ENCODE measurements around the gene ATP2A1.
A peak's percentile ranks its signal among the peaks of the same experiment; 100 is the strongest.
"Not testable (repeated sequence)": the region's sequence is repeated elsewhere in the genome, so short reads cannot be mapped to it uniquely, and the experiment has no call there.

Gene ATP2A1

DNA sequence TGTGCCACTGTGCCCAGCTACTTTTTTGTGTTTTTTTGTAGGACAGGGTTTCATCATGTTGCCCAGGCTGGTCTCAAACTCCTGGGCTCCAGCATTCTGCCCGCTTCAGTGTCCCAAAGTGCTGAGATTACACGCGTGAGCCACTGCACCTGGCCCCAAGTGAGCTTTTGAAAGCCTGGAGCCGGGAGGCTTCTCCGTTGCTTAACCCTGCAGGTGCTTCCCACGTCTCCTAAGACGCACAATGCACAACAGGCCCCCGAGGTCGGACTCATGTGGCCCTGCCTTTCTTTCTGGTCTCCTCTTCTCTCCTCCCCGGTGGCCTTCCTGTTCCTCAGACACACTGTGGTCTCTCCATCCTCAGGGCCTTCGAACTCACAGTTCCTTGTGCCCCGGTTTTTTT lies 34.3 kb downstream of the ATP2A1 start:
- H3K36me3 ChIP-seq (ENCODE audit: insufficient read depth, low read length): peaks cover 28% of the 10 kb centered on the region
- no peaks in the 10 kb centered on the region for H3K27me3 ChIP-seq (ENCODE audit: insufficient read depth, low read length)

DNA sequence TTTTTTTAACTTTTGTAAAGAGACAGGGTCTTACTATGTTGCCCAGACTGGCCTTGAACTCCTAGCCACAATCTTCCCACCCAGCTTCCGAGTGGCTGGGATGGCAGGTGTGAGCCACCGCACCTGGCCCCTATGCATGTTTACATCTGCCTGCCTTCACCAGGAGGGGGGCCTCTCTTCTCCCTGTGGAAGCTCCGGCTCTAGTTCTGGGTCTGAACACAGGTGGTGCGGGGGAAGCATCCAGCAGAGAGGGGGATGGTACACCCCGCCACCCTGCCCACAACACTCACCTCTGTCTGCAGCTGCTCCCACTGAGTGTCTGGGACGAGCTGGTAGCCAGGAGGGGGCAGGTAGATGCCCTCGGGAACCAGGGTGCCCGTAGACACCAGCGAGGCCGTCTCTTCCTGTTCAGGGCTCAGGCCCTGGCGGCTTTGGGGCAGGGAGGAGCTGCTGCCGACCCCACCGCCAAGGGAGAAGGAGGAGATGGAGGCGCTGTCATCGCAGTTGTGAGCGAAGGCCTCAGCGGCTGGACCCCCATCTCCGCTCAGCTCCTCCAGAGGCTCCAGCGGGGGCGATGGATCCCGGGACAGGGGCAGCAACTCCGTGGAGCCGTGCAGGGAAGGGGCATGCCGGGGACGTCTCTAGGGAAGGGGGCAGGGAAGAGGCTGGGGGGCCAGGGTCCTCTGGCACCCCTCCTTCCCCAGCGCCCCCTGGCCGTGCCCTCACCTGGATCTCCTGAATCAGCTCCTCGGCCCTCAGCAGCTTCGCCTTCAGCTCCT lies 35.8 kb downstream of the ATP2A1 start:
- no peaks in the 10 kb centered on the region for H3K27me3 ChIP-seq (ENCODE audit: insufficient read depth, low read length)
- H3K4me1 ChIP-seq (ENCODE audit: insufficient read depth, low read length): no peaks in the 10 kb centered on the region
- no peak overlapping the region for H2AFZ ChIP-seq (ENCODE audit: low read depth, low read length)
- peaks cover 32% of the 10 kb centered on the region for H3K36me3 ChIP-seq (ENCODE audit: insufficient read depth, low read length)
- H3K9me3 ChIP-seq (ENCODE audit: low read length): no peaks in the 10 kb centered on the region
- H3K4me3 ChIP-seq (ENCODE audit: low read length): no peak overlapping the region

More for the DNA sequence above, 34.3 kb downstream of the ATP2A1 start:
- Histone ChIP-seq H2AFZ (ENCODE audit: low read depth, low read length) (no peak overlapping the region), H3K4me1 (ENCODE audit: insufficient read depth, low read length) (no peaks in the 10 kb centered on the region), H3K9me3 (ENCODE audit: low read length) (no peaks in the 10 kb centered on the region), H3K4me3 (ENCODE audit: low read length) (no peak overlapping the region)

DNA sequence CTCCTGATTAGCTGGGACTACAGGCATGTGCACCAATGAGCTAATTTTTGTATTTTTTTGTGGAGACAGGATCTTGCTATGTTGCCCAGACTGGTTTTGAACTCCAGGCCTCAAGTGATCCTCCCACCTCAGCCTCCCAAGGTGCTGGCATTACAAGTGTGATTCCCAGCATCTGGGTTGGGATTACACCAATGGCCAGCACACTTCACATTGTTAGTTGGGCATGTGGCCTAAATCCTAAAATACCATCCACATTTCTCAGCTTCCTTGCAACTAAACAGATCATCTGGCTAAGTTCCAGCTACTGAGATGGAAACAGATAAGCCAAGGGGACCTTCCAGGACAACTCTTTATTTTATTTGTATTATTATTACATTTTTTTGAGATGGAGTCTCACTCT lies 36.9 kb downstream of the ATP2A1 start:
- no peak overlapping the region for H3K4me3 ChIP-seq (ENCODE audit: low read length)
- no peaks in the 10 kb centered on the region for H3K9me3 ChIP-seq (ENCODE audit: low read length)
- H3K27me3 ChIP-seq (ENCODE audit: insufficient read depth, low read length): no peaks in the 10 kb centered on the region
- H3K4me1 ChIP-seq (ENCODE audit: insufficient read depth, low read length): no peaks in the 10 kb centered on the region
- peaks cover 32% of the 10 kb centered on the region for H3K36me3 ChIP-seq (ENCODE audit: insufficient read depth, low read length)
- no peak overlapping the region for H2AFZ ChIP-seq (ENCODE audit: low read depth, low read length)

DNA sequence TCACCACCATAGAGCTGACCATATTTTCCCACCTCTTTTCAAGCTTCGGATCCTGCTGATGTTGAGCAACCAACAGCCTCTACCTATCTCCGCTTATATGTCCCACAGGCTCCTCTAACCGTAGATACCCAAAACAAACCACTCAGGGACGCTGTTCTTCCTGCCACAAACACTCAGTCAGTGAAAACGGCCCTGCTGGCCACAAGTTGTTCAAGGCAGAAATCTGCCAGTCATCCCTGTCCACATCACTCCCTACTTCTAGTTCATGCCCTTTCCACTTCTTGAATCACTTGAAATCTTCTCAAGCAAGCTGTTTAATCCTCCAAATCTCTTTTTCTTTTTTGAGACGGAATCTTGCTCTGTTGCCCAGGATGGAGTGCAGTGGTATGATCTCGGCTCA lies 38.8 kb downstream of the ATP2A1 start:
- no peaks in the 10 kb centered on the region for H3K4me1 ChIP-seq (ENCODE audit: insufficient read depth, low read length)
- H3K27me3 ChIP-seq (ENCODE audit: insufficient read depth, low read length): no peaks in the 10 kb centered on the region
- H3K9me3 ChIP-seq (ENCODE audit: low read length): no peaks in the 10 kb centered on the region
- H3K4me3 ChIP-seq (ENCODE audit: low read length): no peak overlapping the region
- peaks cover 27% of the 10 kb centered on the region for H3K36me3 ChIP-seq (ENCODE audit: insufficient read depth, low read length)
- H2AFZ ChIP-seq (ENCODE audit: low read depth, low read length): no peak overlapping the region

DNA sequence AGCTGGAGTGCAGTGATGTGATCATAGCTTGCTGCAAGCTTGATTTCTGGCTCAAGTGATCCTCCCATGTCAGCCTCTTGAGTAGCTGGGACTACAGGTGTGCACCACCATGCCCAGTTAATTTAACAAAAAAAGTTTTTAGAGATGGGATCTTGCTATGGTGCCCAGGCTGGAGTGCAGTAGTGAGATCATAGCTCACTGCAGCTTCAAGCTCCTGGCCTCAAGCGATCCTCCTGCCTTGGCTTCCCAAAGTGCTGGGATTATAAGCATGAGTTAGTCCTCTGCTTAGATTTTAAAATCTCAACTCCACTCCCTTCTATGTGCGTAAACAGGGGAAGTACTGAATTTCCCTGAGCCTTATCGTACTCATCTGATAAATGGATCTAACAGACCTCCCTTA lies 40.4 kb downstream of the ATP2A1 start:
- H3K36me3 ChIP-seq (ENCODE audit: insufficient read depth, low read length): peaks cover 27% of the 10 kb centered on the region
- no peak overlapping the region for H2AFZ ChIP-seq (ENCODE audit: low read depth, low read length)
- H3K9me3 ChIP-seq (ENCODE audit: low read length): no peaks in the 10 kb centered on the region
- H3K27me3 ChIP-seq (ENCODE audit: insufficient read depth, low read length): no peaks in the 10 kb centered on the region
- H3K4me3 ChIP-seq (ENCODE audit: low read length): no peak overlapping the region
- H3K4me1 ChIP-seq (ENCODE audit: insufficient read depth, low read length): no peaks in the 10 kb centered on the region

DNA sequence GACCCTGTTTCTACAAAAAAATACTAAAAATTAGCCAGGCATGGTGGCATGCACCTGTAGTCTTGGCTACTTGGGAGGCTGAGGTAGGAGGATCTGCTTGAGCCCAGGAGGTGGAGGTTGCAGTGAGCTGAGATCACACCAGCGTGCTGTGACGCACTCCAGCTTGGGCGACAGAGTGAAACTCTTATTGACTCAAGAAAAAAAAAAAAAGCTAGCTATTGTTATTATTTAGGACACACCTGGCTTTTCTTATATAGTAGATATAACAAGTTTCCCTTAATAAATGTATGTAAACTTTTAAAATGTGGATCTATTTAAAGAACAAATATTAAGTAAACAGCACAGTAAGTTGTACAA lies 44.9 kb downstream of the ATP2A1 start:
- Histone ChIP-seq H3K4me3 (ENCODE audit: low read length) (no peak overlapping the region), H3K27me3 (ENCODE audit: insufficient read depth, low read length) (no peaks in the 10 kb centered on the region), H3K4me1 (ENCODE audit: insufficient read depth, low read length) (no peaks in the 10 kb centered on the region), H3K9me3 (ENCODE audit: low read length) (no peaks in the 10 kb centered on the region), H2AFZ (ENCODE audit: low read depth, low read length) (no peak overlapping the region), H3K36me3 (ENCODE audit: insufficient read depth, low read length) (peaks cover 7% of the 10 kb centered on the region)

DNA sequence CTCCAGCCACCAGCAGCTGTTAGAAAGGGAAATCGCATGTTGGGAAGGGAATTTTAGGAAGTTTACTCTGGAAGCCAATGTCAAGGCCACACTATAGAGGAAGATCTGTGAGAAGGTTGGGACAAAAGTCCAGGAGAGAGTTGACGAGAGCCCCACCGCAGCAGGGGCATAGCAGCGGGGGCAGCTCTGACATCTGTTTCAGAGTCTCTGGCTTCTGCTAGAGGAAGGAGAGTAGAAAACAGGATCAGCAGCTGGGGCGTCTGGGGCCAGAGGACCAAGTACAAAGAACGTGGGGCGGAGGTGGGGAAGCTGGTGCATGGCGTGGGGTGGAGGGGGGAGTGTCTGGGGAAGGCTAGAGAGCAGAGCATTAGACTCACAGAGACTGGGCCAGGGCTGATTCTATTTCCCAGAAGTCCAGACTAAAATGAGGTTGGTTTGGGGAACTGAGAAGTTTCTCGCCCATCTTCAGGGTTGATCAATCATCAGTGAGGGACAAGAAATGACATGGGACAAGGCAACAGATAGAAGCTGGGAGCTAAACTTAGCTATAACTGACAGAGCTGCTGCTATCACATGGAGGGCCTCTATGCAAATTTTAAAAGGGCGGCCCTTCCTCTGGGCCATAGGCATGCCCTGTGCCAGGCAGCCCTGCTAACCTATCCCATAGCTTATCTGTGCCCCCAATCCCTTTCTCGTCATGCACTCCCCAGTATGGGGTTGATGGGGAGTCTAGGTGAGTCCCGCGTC lies 45.5 kb downstream of the ATP2A1 start:
- no peaks in the 10 kb centered on the region for H3K9me3 ChIP-seq (ENCODE audit: low read length)
- H3K4me1 ChIP-seq (ENCODE audit: insufficient read depth, low read length): no peaks in the 10 kb centered on the region
- H3K36me3 ChIP-seq (ENCODE audit: insufficient read depth, low read length): peaks cover 5% of the 10 kb centered on the region
- H2AFZ ChIP-seq (ENCODE audit: low read depth, low read length): no peak overlapping the region
- H3K4me3 ChIP-seq (ENCODE audit: low read length): peak overlapping the region; percentile 57
- H3K27me3 ChIP-seq (ENCODE audit: insufficient read depth, low read length): no peaks in the 10 kb centered on the region

DNA sequence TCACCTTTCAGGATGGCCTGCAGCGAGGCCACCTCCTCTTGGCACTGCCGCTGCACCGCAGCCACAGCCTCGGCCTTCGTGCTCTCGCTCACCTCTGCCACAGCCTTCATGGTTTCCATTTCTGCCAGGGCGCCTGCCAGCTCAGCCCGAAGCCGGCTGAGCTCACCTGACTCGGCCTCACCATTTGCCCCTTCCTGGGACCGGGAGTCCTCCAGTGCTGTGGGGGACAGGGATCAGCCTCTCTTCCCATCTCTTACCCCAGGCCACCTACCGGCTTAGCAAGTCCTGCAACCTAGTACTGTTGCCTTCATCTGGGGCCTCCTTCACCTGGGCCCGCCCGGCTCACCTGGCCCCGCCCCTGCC lies 46.1 kb downstream of the ATP2A1 start:
- H3K27me3 ChIP-seq (ENCODE audit: insufficient read depth, low read length): no peaks in the 10 kb centered on the region
- H3K4me3 ChIP-seq (ENCODE audit: low read length): peak overlapping the region; percentile 57
- H3K4me1 ChIP-seq (ENCODE audit: insufficient read depth, low read length): no peaks in the 10 kb centered on the region
- peak overlapping the region; percentile 97 for H2AFZ ChIP-seq (ENCODE audit: low read depth, low read length)
- H3K36me3 ChIP-seq (ENCODE audit: insufficient read depth, low read length): peaks cover 3% of the 10 kb centered on the region
- H3K9me3 ChIP-seq (ENCODE audit: low read length): no peaks in the 10 kb centered on the region

DNA sequence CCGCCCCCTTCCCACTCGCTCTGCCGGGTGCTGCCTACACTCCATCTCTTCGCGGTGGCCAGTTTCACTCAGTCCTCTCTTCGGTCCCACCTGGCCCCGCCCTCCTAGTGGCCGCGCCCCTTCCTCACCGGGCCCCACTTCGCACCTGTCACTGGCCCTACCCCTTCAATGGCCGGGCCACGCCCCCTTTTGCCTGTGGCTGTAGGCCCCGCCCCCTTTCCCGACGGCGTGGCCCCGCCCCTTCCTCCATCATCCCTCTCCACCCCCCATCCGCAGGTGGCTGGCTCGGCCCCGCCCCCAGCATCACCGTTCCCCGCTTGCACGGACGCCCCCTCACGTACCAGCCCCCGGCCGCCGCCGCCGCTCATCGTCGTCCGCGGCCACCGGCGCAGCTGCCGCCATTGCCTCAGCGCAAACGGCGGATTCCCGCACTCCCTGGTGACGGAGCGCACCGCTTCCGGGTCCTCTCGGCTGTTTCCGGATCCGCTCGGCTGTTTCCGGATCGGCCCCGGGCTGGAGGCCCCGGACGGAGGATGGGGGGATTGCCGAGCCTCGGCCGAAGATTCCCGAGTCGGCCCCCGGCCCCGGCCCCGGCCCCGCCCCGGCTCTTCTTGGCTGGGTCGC lies 46.6 kb downstream of the ATP2A1 start, which contains the start of gene RABEP2:
Gene RABEP2, minus strand, starts transcription at position 477 of the 624 bp plus-strand sequence. Its CDS starts 75 bp downstream, at position 402.
- H3K9me3 ChIP-seq (ENCODE audit: low read length): no peaks in the 10 kb centered on the region
- H3K4me3 ChIP-seq (ENCODE audit: low read length): peak within 1 kb of the TSS; percentile 57
- peaks cover 3% of the 10 kb centered on the region for H3K36me3 ChIP-seq (ENCODE audit: insufficient read depth, low read length)
- H3K27me3 ChIP-seq (ENCODE audit: insufficient read depth, low read length): no peaks in the 10 kb centered on the region
- no peaks in the 10 kb centered on the region for H3K4me1 ChIP-seq (ENCODE audit: insufficient read depth, low read length)
- peak within 1 kb of the TSS; percentile 97 for H2AFZ ChIP-seq (ENCODE audit: low read depth, low read length)

DNA sequence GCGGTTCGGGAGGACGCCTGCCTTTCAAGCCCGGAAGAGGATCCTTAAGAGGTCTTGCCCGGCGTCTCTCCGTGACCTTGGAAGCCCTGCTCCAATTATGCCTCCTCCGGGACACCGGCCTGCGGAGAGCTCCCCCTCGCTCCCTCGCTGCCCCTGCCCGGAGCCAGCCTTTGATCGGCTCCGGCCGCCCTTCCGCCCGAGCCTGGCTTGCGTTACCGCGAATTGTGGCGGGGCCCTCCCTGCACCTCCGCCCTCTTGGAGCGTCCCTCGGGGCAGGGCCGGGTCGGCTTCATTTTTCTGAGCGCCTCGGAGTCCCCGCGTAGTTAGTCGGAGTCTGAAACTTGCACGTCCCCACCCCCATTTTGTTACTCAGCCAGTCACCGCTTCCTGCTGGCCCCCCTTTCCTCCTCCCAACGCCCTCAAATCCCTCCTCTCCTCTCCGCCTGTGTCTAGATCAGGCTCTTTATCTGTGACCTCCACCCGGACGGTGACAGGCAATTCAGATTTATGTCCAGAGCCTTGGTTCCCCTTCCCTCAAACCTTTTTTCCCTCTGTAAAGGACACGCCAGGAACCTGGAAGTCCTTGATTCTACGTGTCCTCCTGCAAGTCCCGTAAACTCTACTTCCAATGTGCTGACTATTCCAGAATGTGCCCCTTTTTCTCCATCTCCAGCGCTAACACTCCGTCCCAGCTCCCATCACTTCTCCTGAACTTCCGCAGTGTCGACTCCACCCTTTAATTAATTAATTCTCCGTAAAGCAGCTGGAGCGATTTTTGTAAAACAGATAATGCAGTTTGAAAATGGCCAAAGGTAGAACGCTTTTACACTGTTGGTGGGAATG lies 47.3 kb downstream of the ATP2A1 start:
- Histone ChIP-seq H2AFZ (ENCODE audit: low read depth, low read length) (peak overlapping the region; percentile 97), H3K36me3 (ENCODE audit: insufficient read depth, low read length) (peaks cover 3% of the 10 kb centered on the region), H3K4me3 (ENCODE audit: low read length) (peak overlapping the region; percentile 57), H3K4me1 (ENCODE audit: insufficient read depth, low read length) (peaks cover 2% of the 10 kb centered on the region), H3K9me3 (ENCODE audit: low read length) (no peaks in the 10 kb centered on the region), H3K27me3 (ENCODE audit: insufficient read depth, low read length) (no peaks in the 10 kb centered on the region)

DNA sequence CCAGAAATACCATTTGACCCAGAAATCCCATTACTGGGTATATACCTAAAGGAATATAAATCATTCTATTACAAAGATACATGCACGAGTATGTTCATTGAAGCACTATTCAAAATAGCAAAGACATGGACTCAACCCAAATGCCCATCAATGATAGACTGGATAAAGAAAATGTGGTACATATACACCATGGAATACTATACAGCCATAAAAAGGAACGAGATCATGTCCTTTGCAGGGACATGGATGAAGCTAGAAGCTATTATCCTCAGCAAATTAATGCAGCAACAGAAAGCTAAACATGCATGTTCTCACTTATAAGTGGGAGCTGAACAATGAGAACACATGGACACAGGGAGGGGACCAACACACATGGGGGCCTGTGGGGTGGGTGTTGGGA lies 48.0 kb downstream of the ATP2A1 start:
- H3K4me3 ChIP-seq (ENCODE audit: low read length): peak overlapping the region; percentile 57
- not testable (repeated sequence) for H3K9me3 ChIP-seq (ENCODE audit: low read length); H2AFZ ChIP-seq (ENCODE audit: low read depth, low read length); H3K27me3 ChIP-seq (ENCODE audit: insufficient read depth, low read length); H3K4me1 ChIP-seq (ENCODE audit: insufficient read depth, low read length); H3K36me3 ChIP-seq (ENCODE audit: insufficient read depth, low read length)

DNA sequence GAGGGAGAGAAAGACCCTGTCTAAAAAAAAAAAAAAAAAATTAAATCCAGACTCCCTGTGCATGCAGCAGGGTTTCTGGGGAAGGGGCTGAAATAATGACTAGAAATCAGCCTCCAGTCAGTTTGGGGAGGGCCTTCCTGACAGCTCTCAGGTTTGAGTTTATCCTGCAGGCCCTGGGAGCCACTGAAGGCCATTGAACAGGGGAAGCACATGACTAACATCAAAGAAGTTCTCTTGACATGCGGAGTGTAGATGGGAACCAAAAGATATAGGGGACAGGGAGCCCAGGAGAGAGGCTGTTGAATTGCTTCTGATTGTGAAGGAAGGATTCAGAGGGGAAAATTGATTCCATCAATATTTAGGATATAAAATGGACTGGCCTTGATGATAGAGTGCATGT lies 49.5 kb downstream of the ATP2A1 start:
- Histone ChIP-seq H3K9me3 (ENCODE audit: low read length) (no peaks in the 10 kb centered on the region), H3K36me3 (ENCODE audit: insufficient read depth, low read length) (no peaks in the 10 kb centered on the region), H3K4me1 (ENCODE audit: insufficient read depth, low read length) (peaks cover 4% of the 10 kb centered on the region)

More for the DNA sequence above, 49.5 kb downstream of the ATP2A1 start:
- Histone ChIP-seq H3K4me3 (ENCODE audit: low read length) (no peak overlapping the region), H2AFZ (ENCODE audit: low read depth, low read length) (no peak overlapping the region), H3K27me3 (ENCODE audit: insufficient read depth, low read length) (no peaks in the 10 kb centered on the region)

Data from neuron (in vitro differentiated cells).